HEK293T (cell line): ENCODE data around the gene MAB21L4.

ENCODE experiments used
- ARNT ChIP-seq: fragments of 450-650 bp; IDR thresholded peaks from 2 replicates; pipeline ENCODE4 v1.6.1; 2017; ENCODE audit warnings: mild to moderate bottlenecking
- BHLHE40 ChIP-seq: fragments of 450-650 bp; IDR thresholded peaks from 2 replicates; pipeline ENCODE4 v1.6.1; 2016; ENCODE audit warnings: mild to moderate bottlenecking, moderate library complexity, borderline replicate concordance
- CTBP1 ChIP-seq: fragments of 450-650 bp; IDR thresholded peaks from 2 replicates; pipeline ENCODE4 v1.6.1; 2016; ENCODE audit warnings: borderline replicate concordance
- ELF4 ChIP-seq: fragments of 450-650 bp; IDR thresholded peaks from 2 replicates; pipeline ENCODE4 v1.6.1; 2017; ENCODE audit warnings: antibody characterized with exemption
- L3MBTL2 ChIP-seq: fragments of 450-650 bp; conservative IDR thresholded peaks from 2 replicates; pipeline ENCODE4 v1.6.1; 2016; ENCODE audit warnings: mild to moderate bottlenecking
- NFRKB ChIP-seq: fragments of 450-650 bp; IDR thresholded peaks from 2 replicates; pipeline ENCODE4 v1.6.1; 2016; ENCODE audit warnings: mild to moderate bottlenecking, moderate library complexity
- PKNOX1 ChIP-seq: fragments of 450-650 bp; IDR thresholded peaks from 2 replicates; pipeline ENCODE4 v1.6.1; 2016
- SP1 ChIP-seq: fragments of 450-650 bp; IDR thresholded peaks from 2 replicates; pipeline ENCODE4 v1.6.1; 2017
- SUZ12 ChIP-seq: fragments of 450-650 bp; IDR thresholded peaks from 2 replicates; pipeline ENCODE4 v1.6.1; 2016; ENCODE audit warnings: mild to moderate bottlenecking

- TF ChIP-seq SUZ12 (no peak), BHLHE40 (no peak), NFRKB (no peak), CTBP1 (no peak), SP1 (no peak), ELF4 (no peak), ARNT (no peak), PKNOX1 (no peak), L3MBTL2 (no peak)
Observed at GRCh38 chr2:240917009-240917683, 21.2 kb upstream of the MAB21L4 start.
